Suprapubic skin (tissue), 4 donors: ENCODE data around the gene SEC61A1.

Experiments used
- POLR2A ChIP-seq, 2 donors: fragments of 450-650 bp; IDR thresholded peaks; one replicate each; pipeline ENCODE4 v1.6.1; 2017; ENCODE audit warnings: antibody characterized with exemption in 2 of 2, mild to moderate bottlenecking in 2 of 2, moderate library complexity in 2 of 2
- POLR2AphosphoS5 ChIP-seq, 3 donors: sonication (generic); formaldehyde crosslinking; IDR thresholded peaks; one replicate each; pipeline ENCODE4 v1.6.1; 2017; ENCODE audit warnings: antibody characterized with exemption in 3 of 3
- TF ChIP-seq, protein P1 (sequence below), 2 donors: fragments of 200-600 bp in 1 of 2; fragments of 450-650 bp in 1 of 2; sonication (generic) in 1 of 2; IDR thresholded peaks; one replicate each; pipeline ENCODE4 v1.5.1; 2016 to 2019; ENCODE audit warnings: antibody characterized with exemption in 2 of 2, mild to moderate bottlenecking in 1 of 2, moderate library complexity in 1 of 2

GRCh38 chr3:128078322-128078721 lies 26.1 kb downstream of the SEC61A1 start:
- TF ChIP-seq, protein P1, sequence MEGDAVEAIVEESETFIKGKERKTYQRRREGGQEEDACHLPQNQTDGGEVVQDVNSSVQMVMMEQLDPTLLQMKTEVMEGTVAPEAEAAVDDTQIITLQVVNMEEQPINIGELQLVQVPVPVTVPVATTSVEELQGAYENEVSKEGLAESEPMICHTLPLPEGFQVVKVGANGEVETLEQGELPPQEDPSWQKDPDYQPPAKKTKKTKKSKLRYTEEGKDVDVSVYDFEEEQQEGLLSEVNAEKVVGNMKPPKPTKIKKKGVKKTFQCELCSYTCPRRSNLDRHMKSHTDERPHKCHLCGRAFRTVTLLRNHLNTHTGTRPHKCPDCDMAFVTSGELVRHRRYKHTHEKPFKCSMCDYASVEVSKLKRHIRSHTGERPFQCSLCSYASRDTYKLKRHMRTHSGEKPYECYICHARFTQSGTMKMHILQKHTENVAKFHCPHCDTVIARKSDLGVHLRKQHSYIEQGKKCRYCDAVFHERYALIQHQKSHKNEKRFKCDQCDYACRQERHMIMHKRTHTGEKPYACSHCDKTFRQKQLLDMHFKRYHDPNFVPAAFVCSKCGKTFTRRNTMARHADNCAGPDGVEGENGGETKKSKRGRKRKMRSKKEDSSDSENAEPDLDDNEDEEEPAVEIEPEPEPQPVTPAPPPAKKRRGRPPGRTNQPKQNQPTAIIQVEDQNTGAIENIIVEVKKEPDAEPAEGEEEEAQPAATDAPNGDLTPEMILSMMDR (IDR thresholded peaks at IDR 0.05), result no peak
- TF ChIP-seq POLR2A (IDR thresholded peaks at IDR 0.05), result no peak
- no peak for TF ChIP-seq POLR2AphosphoS5 (IDR thresholded peaks at IDR 0.05)
